H1 (cell line): ENCODE measurements around the gene DOK7. TPM values are rescaled to one million over a fixed set of nuclear protein-coding genes. Genes with fewer than 3 reads are reported as not detected.

Experiments used
- FOSL1 ChIP-seq: IDR thresholded peaks from 2 replicates; pipeline ENCODE4 v1.6.1; 2011; ENCODE audit warnings: mild to moderate bottlenecking, low read depth, low read length, moderate library complexity; ENCODE audit not compliant: insufficient read depth
- JUN ChIP-seq: IDR thresholded peaks from 2 replicates; pipeline ENCODE4 v1.6.1; 2011; ENCODE audit warnings: low read depth, mild to moderate bottlenecking, improper control_type of control experiment, low read length
- SP4 ChIP-seq: IDR thresholded peaks from 2 replicates; pipeline ENCODE4 v1.6.1; 2012; ENCODE audit warnings: low read length, inconsistent platforms
- TAF1 ChIP-seq: IDR thresholded peaks from 2 replicates; pipeline ENCODE4 v1.6.1; 2011; ENCODE audit warnings: mild to moderate bottlenecking, low read depth, low read length
- polyA plus RNA-seq, 7 experiments: library from polyadenylated mRNA; depleted of rRNA in 3 of 7; stranded (reverse) in 5 of 7; unstranded in 2 of 7; fragments of >200 nt in 5 of 7; fragments of 200-250 nt in 2 of 7; gene quantifications; 1 replicate in 5 of 7; 2 replicates in 1 of 7; 4 replicates in 1 of 7; pipeline versions ENCODE4 v1.2.1 to v1.2.3, GENCODE V29; 2011 to 2013; ENCODE audit warnings: missing spikeins in 2 of 7, mixed read lengths in 2 of 7
- total RNA-seq: library from RNA; stranded (reverse); fragmentation: NEBNext Ultra II Directional; extraction: Animal tissue kit (Norgen Biotek cat#: 25700); gene quantifications from 2 replicates; pipeline ENCODE4 v1.2.1, GENCODE V29; 2021
- TF ChIP-seq, protein P1 (sequence below), 3 experiments: IDR thresholded peaks; 1 replicate in 2 of 3; 2 replicates in 1 of 3; pipeline versions ENCODE4 v1.5.1 to v1.6.1; 2011; ENCODE audit warnings: low read length in 3 of 3, mild to moderate bottlenecking in 3 of 3, inconsistent platforms in 2 of 3, low read depth in 1 of 3, moderate library complexity in 1 of 3; ENCODE audit not compliant: insufficient read depth in 1 of 3; ENCODE audit errors: control extremely low read depth in 1 of 3
- TF ChIP-seq, protein P2 (sequence below): fragments of 300-600 bp; sonication (generic); IDR thresholded peaks from 2 replicates; pipeline ENCODE4 v1.7.1; 2012; ENCODE audit warnings: low read length, moderate library complexity, mild to moderate bottlenecking, inconsistent platforms; ENCODE audit not compliant: insufficient replicate concordance

The DOK7 gene
- total and polyA plus RNA-seq, 2 of the 8 experiments (the other 6 are each of a cell fraction or from before 2014, with no cell fraction given) = 0.32 TPM; not detected in 1

DNA sequence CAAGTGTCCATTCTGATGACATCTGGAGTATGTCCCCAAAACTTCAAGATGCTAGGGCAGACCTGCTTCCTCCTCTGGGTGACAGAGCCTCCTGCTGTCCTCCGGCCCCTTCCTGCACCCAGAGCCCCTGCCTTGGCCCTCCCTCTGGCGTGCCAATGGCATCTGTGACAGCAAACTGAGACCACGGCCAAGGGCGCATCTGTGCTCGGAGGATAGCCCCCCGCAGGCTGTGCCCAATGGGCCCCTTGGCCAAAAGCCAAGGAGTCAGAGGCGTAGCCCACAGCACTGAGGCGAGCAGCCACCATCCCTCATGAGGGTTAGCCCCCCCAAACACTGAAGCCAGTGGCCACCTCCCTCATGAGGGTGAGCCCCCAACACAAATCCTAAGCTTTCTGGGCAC is 61.2 kb downstream of the DOK7 start (continued):
- TF ChIP-seq, protein P1, sequence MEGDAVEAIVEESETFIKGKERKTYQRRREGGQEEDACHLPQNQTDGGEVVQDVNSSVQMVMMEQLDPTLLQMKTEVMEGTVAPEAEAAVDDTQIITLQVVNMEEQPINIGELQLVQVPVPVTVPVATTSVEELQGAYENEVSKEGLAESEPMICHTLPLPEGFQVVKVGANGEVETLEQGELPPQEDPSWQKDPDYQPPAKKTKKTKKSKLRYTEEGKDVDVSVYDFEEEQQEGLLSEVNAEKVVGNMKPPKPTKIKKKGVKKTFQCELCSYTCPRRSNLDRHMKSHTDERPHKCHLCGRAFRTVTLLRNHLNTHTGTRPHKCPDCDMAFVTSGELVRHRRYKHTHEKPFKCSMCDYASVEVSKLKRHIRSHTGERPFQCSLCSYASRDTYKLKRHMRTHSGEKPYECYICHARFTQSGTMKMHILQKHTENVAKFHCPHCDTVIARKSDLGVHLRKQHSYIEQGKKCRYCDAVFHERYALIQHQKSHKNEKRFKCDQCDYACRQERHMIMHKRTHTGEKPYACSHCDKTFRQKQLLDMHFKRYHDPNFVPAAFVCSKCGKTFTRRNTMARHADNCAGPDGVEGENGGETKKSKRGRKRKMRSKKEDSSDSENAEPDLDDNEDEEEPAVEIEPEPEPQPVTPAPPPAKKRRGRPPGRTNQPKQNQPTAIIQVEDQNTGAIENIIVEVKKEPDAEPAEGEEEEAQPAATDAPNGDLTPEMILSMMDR (IDR thresholded peaks at IDR 0.05; ENCODE audit: control extremely low read depth in 1 of 3, insufficient read depth in 1 of 3, low read depth in 1 of 3, low read length in 3 of 3) = no peak
- no peak for TF ChIP-seq SP4
- no peak for TF ChIP-seq FOSL1
- TF ChIP-seq, protein P2, sequence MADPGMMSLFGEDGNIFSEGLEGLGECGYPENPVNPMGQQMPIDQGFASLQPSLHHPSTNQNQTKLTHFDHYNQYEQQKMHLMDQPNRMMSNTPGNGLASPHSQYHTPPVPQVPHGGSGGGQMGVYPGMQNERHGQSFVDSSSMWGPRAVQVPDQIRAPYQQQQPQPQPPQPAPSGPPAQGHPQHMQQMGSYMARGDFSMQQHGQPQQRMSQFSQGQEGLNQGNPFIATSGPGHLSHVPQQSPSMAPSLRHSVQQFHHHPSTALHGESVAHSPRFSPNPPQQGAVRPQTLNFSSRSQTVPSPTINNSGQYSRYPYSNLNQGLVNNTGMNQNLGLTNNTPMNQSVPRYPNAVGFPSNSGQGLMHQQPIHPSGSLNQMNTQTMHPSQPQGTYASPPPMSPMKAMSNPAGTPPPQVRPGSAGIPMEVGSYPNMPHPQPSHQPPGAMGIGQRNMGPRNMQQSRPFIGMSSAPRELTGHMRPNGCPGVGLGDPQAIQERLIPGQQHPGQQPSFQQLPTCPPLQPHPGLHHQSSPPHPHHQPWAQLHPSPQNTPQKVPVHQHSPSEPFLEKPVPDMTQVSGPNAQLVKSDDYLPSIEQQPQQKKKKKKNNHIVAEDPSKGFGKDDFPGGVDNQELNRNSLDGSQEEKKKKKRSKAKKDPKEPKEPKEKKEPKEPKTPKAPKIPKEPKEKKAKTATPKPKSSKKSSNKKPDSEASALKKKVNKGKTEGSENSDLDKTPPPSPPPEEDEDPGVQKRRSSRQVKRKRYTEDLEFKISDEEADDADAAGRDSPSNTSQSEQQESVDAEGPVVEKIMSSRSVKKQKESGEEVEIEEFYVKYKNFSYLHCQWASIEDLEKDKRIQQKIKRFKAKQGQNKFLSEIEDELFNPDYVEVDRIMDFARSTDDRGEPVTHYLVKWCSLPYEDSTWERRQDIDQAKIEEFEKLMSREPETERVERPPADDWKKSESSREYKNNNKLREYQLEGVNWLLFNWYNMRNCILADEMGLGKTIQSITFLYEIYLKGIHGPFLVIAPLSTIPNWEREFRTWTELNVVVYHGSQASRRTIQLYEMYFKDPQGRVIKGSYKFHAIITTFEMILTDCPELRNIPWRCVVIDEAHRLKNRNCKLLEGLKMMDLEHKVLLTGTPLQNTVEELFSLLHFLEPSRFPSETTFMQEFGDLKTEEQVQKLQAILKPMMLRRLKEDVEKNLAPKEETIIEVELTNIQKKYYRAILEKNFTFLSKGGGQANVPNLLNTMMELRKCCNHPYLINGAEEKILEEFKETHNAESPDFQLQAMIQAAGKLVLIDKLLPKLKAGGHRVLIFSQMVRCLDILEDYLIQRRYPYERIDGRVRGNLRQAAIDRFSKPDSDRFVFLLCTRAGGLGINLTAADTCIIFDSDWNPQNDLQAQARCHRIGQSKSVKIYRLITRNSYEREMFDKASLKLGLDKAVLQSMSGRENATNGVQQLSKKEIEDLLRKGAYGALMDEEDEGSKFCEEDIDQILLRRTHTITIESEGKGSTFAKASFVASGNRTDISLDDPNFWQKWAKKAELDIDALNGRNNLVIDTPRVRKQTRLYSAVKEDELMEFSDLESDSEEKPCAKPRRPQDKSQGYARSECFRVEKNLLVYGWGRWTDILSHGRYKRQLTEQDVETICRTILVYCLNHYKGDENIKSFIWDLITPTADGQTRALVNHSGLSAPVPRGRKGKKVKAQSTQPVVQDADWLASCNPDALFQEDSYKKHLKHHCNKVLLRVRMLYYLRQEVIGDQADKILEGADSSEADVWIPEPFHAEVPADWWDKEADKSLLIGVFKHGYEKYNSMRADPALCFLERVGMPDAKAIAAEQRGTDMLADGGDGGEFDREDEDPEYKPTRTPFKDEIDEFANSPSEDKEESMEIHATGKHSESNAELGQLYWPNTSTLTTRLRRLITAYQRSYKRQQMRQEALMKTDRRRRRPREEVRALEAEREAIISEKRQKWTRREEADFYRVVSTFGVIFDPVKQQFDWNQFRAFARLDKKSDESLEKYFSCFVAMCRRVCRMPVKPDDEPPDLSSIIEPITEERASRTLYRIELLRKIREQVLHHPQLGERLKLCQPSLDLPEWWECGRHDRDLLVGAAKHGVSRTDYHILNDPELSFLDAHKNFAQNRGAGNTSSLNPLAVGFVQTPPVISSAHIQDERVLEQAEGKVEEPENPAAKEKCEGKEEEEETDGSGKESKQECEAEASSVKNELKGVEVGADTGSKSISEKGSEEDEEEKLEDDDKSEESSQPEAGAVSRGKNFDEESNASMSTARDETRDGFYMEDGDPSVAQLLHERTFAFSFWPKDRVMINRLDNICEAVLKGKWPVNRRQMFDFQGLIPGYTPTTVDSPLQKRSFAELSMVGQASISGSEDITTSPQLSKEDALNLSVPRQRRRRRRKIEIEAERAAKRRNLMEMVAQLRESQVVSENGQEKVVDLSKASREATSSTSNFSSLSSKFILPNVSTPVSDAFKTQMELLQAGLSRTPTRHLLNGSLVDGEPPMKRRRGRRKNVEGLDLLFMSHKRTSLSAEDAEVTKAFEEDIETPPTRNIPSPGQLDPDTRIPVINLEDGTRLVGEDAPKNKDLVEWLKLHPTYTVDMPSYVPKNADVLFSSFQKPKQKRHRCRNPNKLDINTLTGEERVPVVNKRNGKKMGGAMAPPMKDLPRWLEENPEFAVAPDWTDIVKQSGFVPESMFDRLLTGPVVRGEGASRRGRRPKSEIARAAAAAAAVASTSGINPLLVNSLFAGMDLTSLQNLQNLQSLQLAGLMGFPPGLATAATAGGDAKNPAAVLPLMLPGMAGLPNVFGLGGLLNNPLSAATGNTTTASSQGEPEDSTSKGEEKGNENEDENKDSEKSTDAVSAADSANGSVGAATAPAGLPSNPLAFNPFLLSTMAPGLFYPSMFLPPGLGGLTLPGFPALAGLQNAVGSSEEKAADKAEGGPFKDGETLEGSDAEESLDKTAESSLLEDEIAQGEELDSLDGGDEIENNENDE = no peak
- TF ChIP-seq TAF1 = no peak
- no peak for TF ChIP-seq JUN
